Adipocyte (in vitro differentiated cells): ENCODE measurements around the gene LDLRAP1.

Experiments
- DNase-seq: peaks from one replicate; pipeline ENCODE4 v3.0.0-alpha.2; 2015; ENCODE audit warnings: low read depth
- H3K27me3 ChIP-seq: replicated peaks from 2 replicates; pipeline ENCODE4 v1.7.0; 2013; ENCODE audit warnings: mild to moderate bottlenecking, low read length, moderate library complexity; ENCODE audit not compliant: control insufficient read depth, insufficient read depth
- H3K36me3 ChIP-seq: 2 replicates; pipeline ENCODE4 v1.7.0; 2013; ENCODE audit warnings: low read length, mild to moderate bottlenecking, moderate library complexity; ENCODE audit not compliant: control insufficient read depth, insufficient read depth, severe bottlenecking
- H3K4me1 ChIP-seq: 2 replicates; pipeline ENCODE4 v1.7.0; 2013; ENCODE audit warnings: mild to moderate bottlenecking, low read length, moderate library complexity; ENCODE audit not compliant: control insufficient read depth, insufficient read depth
- H3K4me3 ChIP-seq: 2 replicates; pipeline ENCODE4 v1.7.0; 2013; ENCODE audit warnings: mild to moderate bottlenecking, low read length, moderate library complexity
- H3K9ac ChIP-seq: 2 replicates; pipeline ENCODE4 v1.7.0; 2013; ENCODE audit warnings: mild to moderate bottlenecking, low read length, moderate library complexity
- H3K9me3 ChIP-seq: 2 replicates; pipeline ENCODE4 v1.7.0; 2013; ENCODE audit warnings: mild to moderate bottlenecking, low read length, moderate library complexity; ENCODE audit not compliant: control insufficient read depth

Gene LDLRAP1

GRCh38 chr1:25527226-25527846, 16.1 kb upstream of the LDLRAP1 start:
- Histone ChIP-seq H3K4me1 (no peaks in the 10 kb centered on the region), H3K36me3 (no peaks in the 10 kb centered on the region), H3K9me3 (peaks cover 11% of the 10 kb centered on the region), H3K9ac (no peak overlapping the region), H3K27me3 (peaks cover 51% of the 10 kb centered on the region), H3K4me3 (no peak overlapping the region)
- DNase-seq, result no peak

- Histone ChIP-seq H3K27me3 (peaks cover 46% of the 10 kb centered on the region), H3K4me3 (no peak overlapping the region), H3K36me3 (no peaks in the 10 kb centered on the region), H3K9ac (no peak overlapping the region), H3K4me1 (no peaks in the 10 kb centered on the region), H3K9me3 (peaks cover 11% of the 10 kb centered on the region)
- no peak for DNase-seq
These were observed 15.3 kb upstream of the LDLRAP1 start for GRCh38 chr1:25527946-25528595.

- H3K27me3 ChIP-seq, result peaks cover 44% of the 10 kb centered on the region
- no peaks in the 10 kb centered on the region for H3K4me1 ChIP-seq
- peaks cover 11% of the 10 kb centered on the region for H3K9me3 ChIP-seq
- H3K4me3 ChIP-seq, result no peak overlapping the region
- no peaks in the 10 kb centered on the region for H3K36me3 ChIP-seq
- no peak overlapping the region for H3K9ac ChIP-seq
- DNase-seq, result no peak
These were observed 14.4 kb upstream of the LDLRAP1 start for GRCh38 chr1:25528881-25529517.

GRCh38 chr1:25529518-25530185, 13.8 kb upstream of the LDLRAP1 start:
- H3K4me1 ChIP-seq, result no peaks in the 10 kb centered on the region
- no peaks in the 10 kb centered on the region for H3K36me3 ChIP-seq
- no peak for DNase-seq
- H3K27me3 ChIP-seq, result peaks cover 37% of the 10 kb centered on the region
- no peak overlapping the region for H3K4me3 ChIP-seq
- no peak overlapping the region for H3K9ac ChIP-seq
- H3K9me3 ChIP-seq, result peaks cover 11% of the 10 kb centered on the region

- no peaks in the 10 kb centered on the region for H3K36me3 ChIP-seq
- H3K9ac ChIP-seq, result no peak overlapping the region
- H3K9me3 ChIP-seq, result peaks cover 4% of the 10 kb centered on the region
- no peak overlapping the region for H3K4me3 ChIP-seq
- no peak for DNase-seq
- H3K4me1 ChIP-seq, result no peaks in the 10 kb centered on the region
- peaks cover 33% of the 10 kb centered on the region for H3K27me3 ChIP-seq
These were observed 13.0 kb upstream of the LDLRAP1 start for GRCh38 chr1:25530186-25531081.

GRCh38 chr1:25531082-25531461, 12.3 kb upstream of the LDLRAP1 start:
- DNase-seq, result no peak
- Histone ChIP-seq H3K4me3 (no peak overlapping the region), H3K9me3 (no peaks in the 10 kb centered on the region), H3K4me1 (no peaks in the 10 kb centered on the region), H3K9ac (no peak overlapping the region), H3K36me3 (no peaks in the 10 kb centered on the region), H3K27me3 (peaks cover 29% of the 10 kb centered on the region)

GRCh38 chr1:25532970-25533369, 10.4 kb upstream of the LDLRAP1 start:
- Histone ChIP-seq H3K27me3 (peaks cover 16% of the 10 kb centered on the region), H3K36me3 (no peaks in the 10 kb centered on the region), H3K4me3 (no peak overlapping the region), H3K4me1 (no peaks in the 10 kb centered on the region), H3K9me3 (no peaks in the 10 kb centered on the region), H3K9ac (no peak overlapping the region)
- no peak for DNase-seq

GRCh38 chr1:25533775-25534409, 9.5 kb upstream of the LDLRAP1 start:
- DNase-seq, result peak; percentile 17

GRCh38 chr1:25534410-25534788, 9.0 kb upstream of the LDLRAP1 start:
- no peak for DNase-seq
- Histone ChIP-seq H3K36me3 (no peaks in the 10 kb centered on the region), H3K4me1 (peaks cover 6% of the 10 kb centered on the region), H3K27me3 (peaks cover 5% of the 10 kb centered on the region), H3K4me3 (no peak overlapping the region), H3K9me3 (no peaks in the 10 kb centered on the region), H3K9ac (no peak overlapping the region)

More at GRCh38 chr1:25533775-25534409, 9.5 kb upstream of the LDLRAP1 start:
- Histone ChIP-seq H3K9me3 (no peaks in the 10 kb centered on the region), H3K9ac (no peak overlapping the region), H3K4me1 (peaks cover 6% of the 10 kb centered on the region), H3K36me3 (no peaks in the 10 kb centered on the region), H3K4me3 (no peak overlapping the region), H3K27me3 (peaks cover 7% of the 10 kb centered on the region)

- H3K9ac ChIP-seq, result no peak overlapping the region
- peaks cover 6% of the 10 kb centered on the region for H3K4me1 ChIP-seq
- DNase-seq, result no peak
- no peaks in the 10 kb centered on the region for H3K9me3 ChIP-seq
- no peak overlapping the region for H3K4me3 ChIP-seq
- peaks cover 5% of the 10 kb centered on the region for H3K27me3 ChIP-seq
- H3K36me3 ChIP-seq, result no peaks in the 10 kb centered on the region
These were observed 7.3 kb upstream of the LDLRAP1 start for GRCh38 chr1:25536124-25536523.
